Measurements from ENCODE around the gene ABCG5. TPM values are rescaled to one million over a fixed set of nuclear protein-coding genes. Genes with fewer than 3 reads are reported as not detected.

The ABCG5 gene
- total and polyA plus RNA-seq, 2 of the 4 experiments (the other 2 are of a cell fraction): not detected

DNA sequence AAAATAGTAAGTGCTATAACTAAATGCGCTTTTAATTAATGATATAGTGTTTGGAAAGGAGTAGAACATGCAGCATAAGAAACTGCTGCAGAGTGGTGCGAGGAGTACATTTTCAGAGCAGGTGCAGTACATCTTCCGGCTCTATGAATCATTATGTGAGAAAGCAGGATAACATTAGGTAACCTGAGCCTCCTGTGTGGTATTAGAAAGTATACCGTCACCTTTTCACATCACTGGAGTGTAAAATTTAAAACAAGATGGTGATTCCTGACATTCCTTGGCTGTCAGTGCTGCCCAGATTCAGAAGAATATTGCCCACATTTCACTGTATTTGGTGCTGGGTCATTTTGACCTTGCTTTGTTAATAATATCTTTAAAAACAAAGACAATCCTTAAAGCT is 72.6 kb downstream of the ABCG5 start (continued):
- no peak for TF ChIP-seq USF2 (IDR thresholded peaks at IDR 0.05; ENCODE audit: low read depth, low read length)
- no peak for TF ChIP-seq MAFK (IDR thresholded peaks at IDR 0.05; ENCODE audit: low read depth, low read length)

DNA sequence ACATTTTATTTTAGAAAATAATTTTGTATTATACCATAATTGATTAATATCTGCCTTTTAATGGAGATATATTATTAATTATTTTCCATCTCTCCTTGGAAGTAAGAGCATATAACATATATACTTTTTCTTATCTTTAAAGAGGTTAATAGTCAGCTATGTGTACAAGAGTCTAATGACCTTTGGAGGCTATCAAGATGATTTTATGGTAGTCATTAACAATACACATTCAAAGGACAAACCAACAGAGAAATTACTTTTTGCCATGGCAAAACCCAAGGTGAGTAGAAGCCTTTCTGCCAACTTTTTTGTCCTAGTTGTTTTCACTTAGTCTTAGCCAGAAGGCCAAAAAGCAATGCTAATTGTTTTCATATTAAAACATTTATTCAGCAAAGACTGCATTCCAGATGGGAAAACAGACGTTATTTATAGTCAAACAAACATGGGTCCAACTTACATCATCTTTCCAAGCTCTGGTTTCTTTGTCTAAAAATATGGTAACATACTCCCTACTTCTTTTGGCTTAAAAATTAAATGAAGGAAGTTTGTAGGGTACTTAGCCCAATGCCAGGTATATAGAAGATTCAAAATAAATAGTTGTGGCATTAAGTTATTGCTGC is 74.4 kb downstream of the ABCG5 start:
- H3K27ac ChIP-seq (ENCODE audit: insufficient read depth, low read length): no peak overlapping the region; the same call in 1 of the 2 replicates
- no peak overlapping the region for H2AFZ ChIP-seq (replicated peaks; ENCODE audit: low read length, poor library complexity)
- no peaks in the 10 kb centered on the region for H3K9me3 ChIP-seq (ENCODE audit: control insufficient read depth, insufficient read depth, low read length)
- H4K20me1 ChIP-seq (ENCODE audit: insufficient read depth, low read length): no peaks in the 10 kb centered on the region
- POLR2A ChIA-PET (ENCODE audit: unreplicated experiment): no interaction called here
- in situ Hi-C loops (cut with MboI; ENCODE audit: low sequenced_read_pairs): no loop called here
- intact Hi-C loops (cut with micrococcal nuclease): no loop called here
- BruUV-seq (replicated peaks): no TSS peak
- H3K9ac ChIP-seq (ENCODE audit: low read depth, low read length): no peak overlapping the region
- no peaks in the 10 kb centered on the region for H3K27me3 ChIP-seq (ENCODE audit: control insufficient read depth, insufficient read depth, low read length)
- CTCF ChIA-PET: no interaction called here
- ATAC-seq (ENCODE audit: low read depth) (peak; percentile 69), DNase-seq (peak; percentile 16)
- no peak overlapping the region for H2BK20ac ChIP-seq (ENCODE audit: low read depth, low read length)
- H2AK9ac ChIP-seq (replicated peaks; ENCODE audit: low read depth, low read length, poor library complexity): no peak overlapping the region
- H3K23ac ChIP-seq (ENCODE audit: low read depth, low read length): no peak overlapping the region
- no peak overlapping the region for H2AK5ac ChIP-seq (ENCODE audit: low read depth, low read length)
- H3K18ac ChIP-seq (ENCODE audit: low read depth, low read length): no peak overlapping the region
- H3K4ac ChIP-seq (ENCODE audit: low read depth, low read length): no peak overlapping the region
- no peak overlapping the region for H2BK5ac ChIP-seq (ENCODE audit: low read depth, low read length, poor library complexity, severe bottlenecking)
- H3K36me3 ChIP-seq (ENCODE audit: control insufficient read depth, insufficient read depth, low read length): peaks cover 3% of the 10 kb centered on the region
- no peak overlapping the region for H4K8ac ChIP-seq (ENCODE audit: low read depth in 2 of 2, low read length in 2 of 2)
- H3K4me3 ChIP-seq (ENCODE audit: insufficient read depth, low read depth, low read length): no peak overlapping the region
- H3K9me1 ChIP-seq (ENCODE audit: insufficient read depth, low read length): no peaks in the 10 kb centered on the region; the same call in 1 of the 2 replicates
- no CpG with 5 or more reads among the region's 1 CpG for WGBS, 2 experiments (ENCODE audit: extremely low coverage in 2 of 2, insufficient read length in 1 of 2)
- no peak overlapping the region for H2BK120ac ChIP-seq (ENCODE audit: low read depth, low read length)
- dilution Hi-C loops (cut with HindIII; ENCODE audit: low sequenced_read_pairs, unreplicated experiment): no loop called here
- no peak overlapping the region for H3K56ac ChIP-seq (ENCODE audit: extremely low read depth, insufficient read depth, low read length)
- no peak overlapping the region for H4K5ac ChIP-seq (ENCODE audit: low read depth, low read length)
- H3K14ac ChIP-seq (replicated peaks; ENCODE audit: low read depth, low read length): no peak overlapping the region
- H3K79me1 ChIP-seq (ENCODE audit: low read depth in 1 of 2, low read length in 2 of 2): no peaks in the 10 kb centered on the region
- no peak overlapping the region for H4K91ac ChIP-seq (ENCODE audit: insufficient read depth, low read depth, low read length)
- H3K4me2 ChIP-seq (ENCODE audit: low read depth, low read length): no peak overlapping the region
- H2BK15ac ChIP-seq (ENCODE audit: low read depth, low read length): no peak overlapping the region
- TF ChIP-seq, protein P1, sequence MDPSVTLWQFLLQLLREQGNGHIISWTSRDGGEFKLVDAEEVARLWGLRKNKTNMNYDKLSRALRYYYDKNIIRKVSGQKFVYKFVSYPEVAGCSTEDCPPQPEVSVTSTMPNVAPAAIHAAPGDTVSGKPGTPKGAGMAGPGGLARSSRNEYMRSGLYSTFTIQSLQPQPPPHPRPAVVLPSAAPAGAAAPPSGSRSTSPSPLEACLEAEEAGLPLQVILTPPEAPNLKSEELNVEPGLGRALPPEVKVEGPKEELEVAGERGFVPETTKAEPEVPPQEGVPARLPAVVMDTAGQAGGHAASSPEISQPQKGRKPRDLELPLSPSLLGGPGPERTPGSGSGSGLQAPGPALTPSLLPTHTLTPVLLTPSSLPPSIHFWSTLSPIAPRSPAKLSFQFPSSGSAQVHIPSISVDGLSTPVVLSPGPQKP (IDR thresholded peaks at IDR 0.05; ENCODE audit: borderline replicate concordance, low read depth, low read length): no peak
- TF ChIP-seq BHLHE40 (IDR thresholded peaks at IDR 0.05; ENCODE audit: low read depth, low read length) (no peak), MAFK (IDR thresholded peaks at IDR 0.05; ENCODE audit: low read depth, low read length) (no peak), FOS (IDR thresholded peaks at IDR 0.05; ENCODE audit: low read depth, low read length) (no peak), CHD1 (IDR thresholded peaks at IDR 0.05; ENCODE audit: low read depth, low read length) (no peak), MAZ (IDR thresholded peaks at IDR 0.05; ENCODE audit: borderline replicate concordance, low read depth, low read length) (no peak), POLR2A (IDR thresholded peaks at IDR 0.05; ENCODE audit: low read depth, low read length) (no peak), MXI1 (IDR thresholded peaks at IDR 0.05; ENCODE audit: borderline replicate concordance, low read depth, low read length) (no peak), RAD21 (IDR thresholded peaks at IDR 0.05; ENCODE audit: low read length) (no peak), SMC3 (IDR thresholded peaks at IDR 0.05; ENCODE audit: low read depth, low read length) (no peak)
- TF ChIP-seq, protein P2, sequence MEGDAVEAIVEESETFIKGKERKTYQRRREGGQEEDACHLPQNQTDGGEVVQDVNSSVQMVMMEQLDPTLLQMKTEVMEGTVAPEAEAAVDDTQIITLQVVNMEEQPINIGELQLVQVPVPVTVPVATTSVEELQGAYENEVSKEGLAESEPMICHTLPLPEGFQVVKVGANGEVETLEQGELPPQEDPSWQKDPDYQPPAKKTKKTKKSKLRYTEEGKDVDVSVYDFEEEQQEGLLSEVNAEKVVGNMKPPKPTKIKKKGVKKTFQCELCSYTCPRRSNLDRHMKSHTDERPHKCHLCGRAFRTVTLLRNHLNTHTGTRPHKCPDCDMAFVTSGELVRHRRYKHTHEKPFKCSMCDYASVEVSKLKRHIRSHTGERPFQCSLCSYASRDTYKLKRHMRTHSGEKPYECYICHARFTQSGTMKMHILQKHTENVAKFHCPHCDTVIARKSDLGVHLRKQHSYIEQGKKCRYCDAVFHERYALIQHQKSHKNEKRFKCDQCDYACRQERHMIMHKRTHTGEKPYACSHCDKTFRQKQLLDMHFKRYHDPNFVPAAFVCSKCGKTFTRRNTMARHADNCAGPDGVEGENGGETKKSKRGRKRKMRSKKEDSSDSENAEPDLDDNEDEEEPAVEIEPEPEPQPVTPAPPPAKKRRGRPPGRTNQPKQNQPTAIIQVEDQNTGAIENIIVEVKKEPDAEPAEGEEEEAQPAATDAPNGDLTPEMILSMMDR (conservative IDR thresholded peaks at IDR 0.05; ENCODE audit: low read depth, low read length): no peak
- peaks cover 2% of the 10 kb centered on the region for H3K4me1 ChIP-seq (ENCODE audit: control insufficient read depth, insufficient read depth, low read length)

All from IMR-90 (cell line).